ENCODE measurements around the gene APOLD1. TPM values are rescaled to one million over a fixed set of nuclear protein-coding genes. Genes with fewer than 3 reads are reported as not detected.

APOLD1 gene
- polyA plus RNA-seq, 3 donors = 0.08 to 0.21 TPM; not detected in 1

DNA sequence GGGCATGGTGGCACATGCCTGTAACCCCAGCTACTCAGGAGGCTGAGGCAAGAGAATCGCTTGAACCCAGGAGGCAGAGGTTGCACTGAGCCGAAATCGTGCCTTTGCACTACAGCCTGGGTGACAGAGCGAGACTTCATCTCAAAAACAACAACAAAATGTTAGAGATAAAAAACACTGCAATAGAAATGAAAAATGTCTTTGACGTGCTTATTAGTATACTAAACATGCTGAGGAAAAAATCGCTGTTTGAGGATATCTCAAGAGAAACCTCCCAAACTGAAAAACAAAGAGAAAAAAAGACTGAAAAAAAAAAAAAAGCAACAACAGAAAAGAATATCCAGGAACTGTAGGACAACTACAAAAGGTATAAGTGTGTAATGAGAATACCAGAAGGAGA lies 15.2 kb upstream of the APOLD1 start:
- TF ChIP-seq, protein P1, sequence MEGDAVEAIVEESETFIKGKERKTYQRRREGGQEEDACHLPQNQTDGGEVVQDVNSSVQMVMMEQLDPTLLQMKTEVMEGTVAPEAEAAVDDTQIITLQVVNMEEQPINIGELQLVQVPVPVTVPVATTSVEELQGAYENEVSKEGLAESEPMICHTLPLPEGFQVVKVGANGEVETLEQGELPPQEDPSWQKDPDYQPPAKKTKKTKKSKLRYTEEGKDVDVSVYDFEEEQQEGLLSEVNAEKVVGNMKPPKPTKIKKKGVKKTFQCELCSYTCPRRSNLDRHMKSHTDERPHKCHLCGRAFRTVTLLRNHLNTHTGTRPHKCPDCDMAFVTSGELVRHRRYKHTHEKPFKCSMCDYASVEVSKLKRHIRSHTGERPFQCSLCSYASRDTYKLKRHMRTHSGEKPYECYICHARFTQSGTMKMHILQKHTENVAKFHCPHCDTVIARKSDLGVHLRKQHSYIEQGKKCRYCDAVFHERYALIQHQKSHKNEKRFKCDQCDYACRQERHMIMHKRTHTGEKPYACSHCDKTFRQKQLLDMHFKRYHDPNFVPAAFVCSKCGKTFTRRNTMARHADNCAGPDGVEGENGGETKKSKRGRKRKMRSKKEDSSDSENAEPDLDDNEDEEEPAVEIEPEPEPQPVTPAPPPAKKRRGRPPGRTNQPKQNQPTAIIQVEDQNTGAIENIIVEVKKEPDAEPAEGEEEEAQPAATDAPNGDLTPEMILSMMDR (IDR thresholded peaks at IDR 0.05) = no peak
- H3K4me3 Mint-ChIP-seq = no peak overlapping the region
- peaks cover 3 to 10% of the 10 kb centered on the region in 2 donors for H3K36me3 Mint-ChIP-seq
- H4K20me1 ChIP-seq (ENCODE audit: insufficient read depth, low read length) = no peaks in the 10 kb centered on the region
- peaks cover 7 to 12% of the 10 kb centered on the region in 2 donors for H3K9me3 ChIP-seq (replicated peaks in 1 of 2; ENCODE audit: control insufficient read depth in 1 of 2, insufficient read depth in 1 of 2, low read length in 2 of 2)
- DNase-seq = no peak
- no peaks in the 10 kb centered on the region for H3K4me1 ChIP-seq (ENCODE audit: control insufficient read depth in 1 of 2, insufficient read depth in 2 of 2, low read length in 2 of 2)
- no peak overlapping the region for H3K27ac Mint-ChIP-seq
- no peaks in the 10 kb centered on the region for H3K36me3 ChIP-seq (replicated peaks in 1 of 2; ENCODE audit: control insufficient read depth in 1 of 2, insufficient read depth in 2 of 2, low read length in 2 of 2)
- no peak overlapping the region for H2AFZ ChIP-seq (ENCODE audit: insufficient read depth, low read depth, low read length, poor library complexity, severe bottlenecking)
- no peak overlapping the region for H3K27ac ChIP-seq (ENCODE audit: low read depth in 1 of 2, low read length in 2 of 2)
- intact Hi-C loops (cut with micrococcal nuclease) = no loop called here
- 93% methylated on average over 3 of the region's 6 CpGs for WGBS (ENCODE audit: insufficient coverage)
- peaks cover 0 to 2% (median 1%) of the 10 kb centered on the region in 3 donors for H3K27me3 Mint-ChIP-seq (ENCODE audit: low read depth in 3 of 3)
- no peaks in the 10 kb centered on the region for H3K79me2 ChIP-seq (ENCODE audit: insufficient read depth, low read length)
- H3K4me2 ChIP-seq (replicated peaks; ENCODE audit: extremely low read depth, low read length, poor library complexity, severe bottlenecking) = no peak overlapping the region
- H3K4me1 Mint-ChIP-seq = peaks cover under 1% of the 10 kb centered on the region
- H3K27me3 ChIP-seq (ENCODE audit: control insufficient read depth in 2 of 2, insufficient read depth in 2 of 2, low read length in 2 of 2) = no peaks in the 10 kb centered on the region
- no peak overlapping the region for H3K4me3 ChIP-seq (replicated peaks in 1 of 3; ENCODE audit: low read depth in 2 of 3, low read length in 3 of 3)
- no peak overlapping the region for H3K9ac ChIP-seq (ENCODE audit: insufficient read depth, low read length, poor library complexity, severe bottlenecking)
- peaks cover 3 to 23% (median 14%) of the 10 kb centered on the region in 7 donors for H3K9me3 Mint-ChIP-seq

DNA sequence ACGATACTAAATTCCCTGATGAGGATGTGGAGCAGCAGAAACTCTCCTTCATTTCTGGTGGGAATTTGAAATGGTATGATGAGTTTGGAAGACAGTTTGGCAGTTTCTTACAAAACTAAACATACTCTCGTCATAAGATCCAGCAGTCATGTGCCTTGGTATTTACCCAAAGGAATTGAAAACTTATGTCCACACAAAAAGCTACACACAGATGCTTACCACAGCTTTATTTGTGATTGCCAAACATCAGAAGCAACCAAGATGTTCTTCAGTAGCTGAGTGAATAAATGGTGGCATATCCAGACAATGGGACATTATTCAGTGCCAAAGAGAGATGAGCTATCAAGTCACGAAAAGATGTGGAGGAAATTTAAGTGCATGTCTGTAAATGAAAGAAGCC lies 10.7 kb upstream of the APOLD1 start:
- TF ChIP-seq, protein P1 (IDR thresholded peaks at IDR 0.05) = no peak
- Mint-ChIP-seq H3K4me3 (no peak overlapping the region), H3K9me3 (peaks cover 3 to 10% (median 7%) of the 10 kb centered on the region in 7 donors), H3K27ac (no peak overlapping the region), H3K4me1 (peaks cover 12% of the 10 kb centered on the region), H3K27me3 (ENCODE audit: low read depth in 3 of 3) (peaks cover 0 to 2% (median 0%) of the 10 kb centered on the region in 3 donors), H3K36me3 (peaks cover 2% of the 10 kb centered on the region in 2 donors)
- H3K9ac ChIP-seq (ENCODE audit: insufficient read depth, low read length, poor library complexity, severe bottlenecking) = no peak overlapping the region
- no peaks in the 10 kb centered on the region for H3K27me3 ChIP-seq (ENCODE audit: control insufficient read depth in 2 of 2, insufficient read depth in 2 of 2, low read length in 2 of 2)
- no peaks in the 10 kb centered on the region for H3K36me3 ChIP-seq (replicated peaks in 1 of 2; ENCODE audit: control insufficient read depth in 1 of 2, insufficient read depth in 2 of 2, low read length in 2 of 2)
- no peaks in the 10 kb centered on the region for H3K79me2 ChIP-seq (ENCODE audit: insufficient read depth, low read length)
- H3K4me2 ChIP-seq (replicated peaks; ENCODE audit: extremely low read depth, low read length, poor library complexity, severe bottlenecking) = no peak overlapping the region
- 100% methylated on average over 1 of the region's 3 CpGs for WGBS (ENCODE audit: insufficient coverage)
- H3K9me3 ChIP-seq (replicated peaks in 1 of 2; ENCODE audit: control insufficient read depth in 1 of 2, insufficient read depth in 1 of 2, low read length in 2 of 2) = peaks cover 5 to 7% of the 10 kb centered on the region in 2 donors
- intact Hi-C loops (cut with micrococcal nuclease) = no loop called here
- no peak overlapping the region for H2AFZ ChIP-seq (ENCODE audit: insufficient read depth, low read depth, low read length, poor library complexity, severe bottlenecking)
- H3K4me3 ChIP-seq (replicated peaks in 1 of 3; ENCODE audit: low read depth in 2 of 3, low read length in 3 of 3) = no peak overlapping the region
- no peak overlapping the region for H3K27ac ChIP-seq (ENCODE audit: low read depth in 1 of 2, low read length in 2 of 2)
- DNase-seq = no peak
- no peaks in the 10 kb centered on the region for H3K4me1 ChIP-seq (ENCODE audit: control insufficient read depth in 1 of 2, insufficient read depth in 2 of 2, low read length in 2 of 2)
- H4K20me1 ChIP-seq (ENCODE audit: insufficient read depth, low read length) = no peaks in the 10 kb centered on the region
